HG03565 (cell line): ENCODE data around the gene CNIH2.
"Not testable (repeated sequence)": the region's sequence is repeated elsewhere in the genome, so short reads cannot be mapped to it uniquely, and the experiment has no call there.

Experiments
- ATAC-seq: cut with Tn5 transposase; IDR thresholded peaks from one replicate; pipeline ENCODE4 v1.9.1; 2021; ENCODE audit warnings: mild to moderate bottlenecking, moderate library complexity; ENCODE audit not compliant: unreplicated experiment

Gene CNIH2

GRCh38 chr11:66275984-66276612 is 1.9 kb upstream of the CNIH2 start:
- no peak for ATAC-seq

- ATAC-seq: not testable (repeated sequence)
Measured at GRCh38 chr11:66276619-66277018, 1.4 kb upstream of the CNIH2 start.

- not testable (repeated sequence) for ATAC-seq
Measured at GRCh38 chr11:66277064-66277463, 911 bp upstream of the CNIH2 start.

GRCh38 chr11:66278363-66279091 is 552 bp downstream of the CNIH2 start:
- ATAC-seq: no peak

GRCh38 chr11:66279092-66279734 is 1.2 kb downstream of the CNIH2 start:
- no peak for ATAC-seq

GRCh38 chr11:66280428-66280827 is 2.5 kb downstream of the CNIH2 start:
- ATAC-seq: no peak

GRCh38 chr11:66281001-66281400 is 3.0 kb downstream of the CNIH2 start:
- ATAC-seq: no peak

- no peak for ATAC-seq
Measured at GRCh38 chr11:66281776-66282467, 3.9 kb downstream of the CNIH2 start.

- ATAC-seq: peak; percentile 67
Measured at GRCh38 chr11:66282468-66283455, 4.8 kb downstream of the CNIH2 start.

GRCh38 chr11:66283461-66284105 is 5.6 kb downstream of the CNIH2 start:
- no peak for ATAC-seq

- ATAC-seq: no peak
Measured at GRCh38 chr11:66284526-66285078, 6.6 kb downstream of the CNIH2 start.

GRCh38 chr11:66285250-66285947 is 7.4 kb downstream of the CNIH2 start:
- ATAC-seq: no peak

- ATAC-seq: no peak
Measured at GRCh38 chr11:66286699-66287098, 8.7 kb downstream of the CNIH2 start.

- ATAC-seq: no peak
Measured at GRCh38 chr11:66287211-66287888, 9.4 kb downstream of the CNIH2 start.

- no peak for ATAC-seq
Measured at GRCh38 chr11:66287889-66288670, 10.1 kb downstream of the CNIH2 start.

- ATAC-seq: peak; percentile 78
Measured at GRCh38 chr11:66288671-66289547, 10.9 kb downstream of the CNIH2 start, which contains the start of gene YIF1A. Gene YIF1A (minus strand): TSS chr11:66289143. CDS start chr11:66288985, 158 bp downstream.
